Mesenchymal stem cell (in vitro differentiated cells and primary cell): ENCODE results near the gene FAAH2.

Source experiments
- DNase-seq: peaks from one replicate; pipeline ENCODE4 v3.0.0-alpha.2; 2013
- H2AFZ ChIP-seq: one replicate; pipeline ENCODE4 v1.6.1; 2013; ENCODE audit warnings: low read depth, mild to moderate bottlenecking, control low read depth, inconsistent platforms, low read length, moderate library complexity
- H2AK5ac ChIP-seq: 2 replicates; pipeline ENCODE4 v1.6.1; 2013; ENCODE audit warnings: low read length, moderate library complexity, mild to moderate bottlenecking, inconsistent platforms; ENCODE audit not compliant: severe bottlenecking
- H2BK120ac ChIP-seq: one replicate; pipeline ENCODE4 v1.6.1; 2013; ENCODE audit warnings: low read depth, mild to moderate bottlenecking, inconsistent platforms, low read length, moderate library complexity
- H2BK12ac ChIP-seq, 2 experiments: one replicate each; pipeline ENCODE4 v1.6.1; 2013; ENCODE audit warnings: inconsistent platforms in 2 of 2, low read length in 2 of 2, mild to moderate bottlenecking in 2 of 2, moderate library complexity in 2 of 2, control low read depth in 1 of 2
- H2BK15ac ChIP-seq: one replicate; pipeline ENCODE4 v1.6.1; 2013; ENCODE audit warnings: mild to moderate bottlenecking, low read depth, inconsistent platforms; ENCODE audit not compliant: poor library complexity, severe bottlenecking
- H2BK5ac ChIP-seq: 2 replicates; pipeline ENCODE4 v1.6.1; 2013; ENCODE audit warnings: low read depth, mild to moderate bottlenecking, low read length, control low read depth, inconsistent platforms; ENCODE audit not compliant: poor library complexity, severe bottlenecking
- H3K14ac ChIP-seq, 2 experiments: one replicate each; pipeline ENCODE4 v1.6.1; 2013; ENCODE audit warnings: inconsistent platforms in 2 of 2, low read length in 2 of 2, control low read depth in 1 of 2, mild to moderate bottlenecking in 1 of 2, moderate library complexity in 1 of 2
- H3K18ac ChIP-seq, 2 experiments: one replicate each; pipeline ENCODE4 v1.6.1; 2013; ENCODE audit warnings: inconsistent platforms in 2 of 2, low read length in 2 of 2, control low read depth in 1 of 2, low read depth in 1 of 2, mild to moderate bottlenecking in 1 of 2
- H3K23ac ChIP-seq, 2 experiments: one replicate each; pipeline ENCODE4 v1.6.1; 2013; ENCODE audit warnings: inconsistent platforms in 2 of 2, low read length in 2 of 2, mild to moderate bottlenecking in 2 of 2, moderate library complexity in 2 of 2, control low read depth in 1 of 2
- H3K27ac ChIP-seq: 2 replicates; pipeline ENCODE4 v1.5.1; 2013; ENCODE audit warnings: mild to moderate bottlenecking, moderate library complexity, low read length, control low read depth, inconsistent platforms; ENCODE audit not compliant: poor library complexity, severe bottlenecking
- H3K27me3 ChIP-seq, 2 experiments: 2 replicates each; pipeline versions ENCODE4 v1.6.1 to v1.7.0; 2013; ENCODE audit warnings: low read length in 2 of 2, mild to moderate bottlenecking in 2 of 2, moderate library complexity in 2 of 2, control low read depth in 1 of 2, inconsistent platforms in 1 of 2; ENCODE audit not compliant: control insufficient read depth in 1 of 2, insufficient read depth in 1 of 2
- H3K36me3 ChIP-seq, 2 experiments: 2 replicates each; pipeline versions ENCODE4 v1.6.1 to v1.7.0; 2013; ENCODE audit warnings: low read length in 2 of 2, control low read depth in 1 of 2, inconsistent platforms in 1 of 2, low read depth in 1 of 2, mild to moderate bottlenecking in 1 of 2; ENCODE audit not compliant: insufficient read depth in 2 of 2, control insufficient read depth in 1 of 2
- H3K4ac ChIP-seq, 2 experiments: one replicate each; pipeline ENCODE4 v1.6.1; 2013; ENCODE audit warnings: inconsistent platforms in 2 of 2, low read length in 2 of 2, mild to moderate bottlenecking in 2 of 2, moderate library complexity in 2 of 2, control low read depth in 1 of 2, low read depth in 1 of 2
- H3K4me1 ChIP-seq: 2 replicates; pipeline ENCODE4 v1.6.1; 2013; ENCODE audit warnings: low read depth, low read length, control low read depth; ENCODE audit not compliant: control insufficient read depth, insufficient read depth
- H3K4me2 ChIP-seq: 2 replicates; pipeline ENCODE4 v1.6.1; 2013; ENCODE audit warnings: low read length, mild to moderate bottlenecking, inconsistent platforms; ENCODE audit not compliant: poor library complexity, severe bottlenecking
- H3K4me3 ChIP-seq, 2 experiments: 2 replicates each; pipeline versions ENCODE4 v1.5.1 to v1.7.0; 2013; ENCODE audit warnings: low read length in 2 of 2, mild to moderate bottlenecking in 2 of 2, control low read depth in 1 of 2, low read depth in 1 of 2; ENCODE audit not compliant: insufficient read depth in 1 of 2
- H3K79me1 ChIP-seq: replicated peaks from 2 replicates; pipeline ENCODE4 v1.6.1; 2013; ENCODE audit warnings: mild to moderate bottlenecking, control low read depth, low read length, inconsistent platforms; ENCODE audit not compliant: poor library complexity, severe bottlenecking
- H3K9ac ChIP-seq: 2 replicates; pipeline ENCODE4 v1.7.0; 2013; ENCODE audit warnings: mild to moderate bottlenecking, low read length, moderate library complexity
- H3K9me3 ChIP-seq: 2 replicates; pipeline ENCODE4 v1.7.0; 2013; ENCODE audit warnings: mild to moderate bottlenecking, low read length; ENCODE audit not compliant: control insufficient read depth
- H4K8ac ChIP-seq: one replicate; pipeline ENCODE4 v1.6.1; 2013; ENCODE audit warnings: inconsistent platforms, mild to moderate bottlenecking, low read length, moderate library complexity
- H4K91ac ChIP-seq: one replicate; pipeline ENCODE4 v1.6.1; 2013; ENCODE audit warnings: mild to moderate bottlenecking, low read length, inconsistent platforms
- WGBS: methylation state at CpG from one replicate; pipeline ENCODE4 v1.1.7; 2013; ENCODE audit warnings: mixed read lengths; 5-methylcytosine and 5-hydroxymethylcytosine counted together

FAAH2 gene

DNA sequence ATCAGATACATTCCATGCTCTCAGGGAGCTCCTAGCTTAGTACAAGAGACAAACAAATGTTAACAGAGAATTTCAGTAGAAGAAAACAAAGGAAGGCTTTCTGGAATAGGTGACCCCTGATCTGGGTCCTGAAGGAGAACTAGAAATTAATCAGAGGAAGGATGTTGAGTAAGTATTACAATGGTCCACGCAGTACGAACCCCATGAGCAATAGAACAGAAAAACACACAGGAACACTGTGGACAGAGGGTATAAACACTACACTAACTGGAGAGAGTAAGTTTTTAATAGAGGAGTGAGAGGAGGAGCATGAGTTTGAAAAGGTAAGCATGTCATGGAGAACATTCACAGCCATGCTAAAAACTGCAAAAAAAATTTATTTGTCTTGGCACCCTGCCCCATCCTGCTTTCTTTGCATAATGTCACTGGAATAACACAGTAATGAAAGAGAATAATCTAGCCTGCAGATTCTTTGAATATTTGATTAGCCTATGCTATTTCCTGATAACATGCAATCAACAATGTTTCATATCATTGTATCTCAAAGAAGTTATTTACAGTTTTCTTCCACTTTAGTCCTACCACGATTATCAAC is 165.0 kb downstream of the FAAH2 start:
- H3K4me2 ChIP-seq, result no peak overlapping the region
- no peak overlapping the region for H2BK5ac ChIP-seq
- no peak overlapping the region for H2AFZ ChIP-seq
- no peak overlapping the region for H3K18ac ChIP-seq
- no peak overlapping the region for H3K14ac ChIP-seq
- no peak overlapping the region for H3K4me3 ChIP-seq
- no peak overlapping the region for H3K9ac ChIP-seq
- no peak overlapping the region for H3K4ac ChIP-seq
- H3K4me1 ChIP-seq, result no peaks in the 10 kb centered on the region
- H3K36me3 ChIP-seq, result no peaks in the 10 kb centered on the region
- no peak overlapping the region for H2AK5ac ChIP-seq
- no peak overlapping the region for H4K8ac ChIP-seq
- H4K91ac ChIP-seq, result no peak overlapping the region
- peaks cover 0 to 11% of the 10 kb centered on the region in 2 experiments for H3K27me3 ChIP-seq
- H2BK120ac ChIP-seq, result no peak overlapping the region
- no peak for DNase-seq
- no peaks in the 10 kb centered on the region for H3K79me1 ChIP-seq
- no peak overlapping the region for H2BK15ac ChIP-seq
- WGBS, result no CpG with 5 or more reads among the region's 3 CpGs
- peaks cover 4% of the 10 kb centered on the region for H3K9me3 ChIP-seq
- H2BK12ac ChIP-seq, result no peak overlapping the region
- no peak overlapping the region for H3K23ac ChIP-seq
- no peak overlapping the region for H3K27ac ChIP-seq

DNA sequence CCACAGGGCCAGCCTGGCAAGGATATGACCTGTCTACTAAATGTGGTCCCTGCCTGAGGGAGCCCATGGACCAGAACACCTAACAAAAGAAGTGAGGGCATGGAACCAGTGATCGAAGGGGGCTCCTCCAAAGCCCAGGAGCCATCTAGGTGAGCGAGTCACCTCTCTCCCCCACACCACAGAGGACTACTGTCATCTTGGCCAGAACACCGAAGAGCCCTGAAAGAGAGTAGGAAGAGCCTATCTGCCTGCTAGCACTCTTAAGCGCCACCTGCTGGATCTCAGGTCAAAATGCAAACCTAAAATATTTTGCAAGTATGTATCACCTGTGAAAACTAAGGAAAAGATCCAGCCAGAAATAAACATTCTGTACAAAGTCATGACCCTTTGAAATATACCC is 167.4 kb downstream of the FAAH2 start:
- Histone ChIP-seq H2AK5ac (no peak overlapping the region), H2BK12ac (no peak overlapping the region), H3K36me3 (no peaks in the 10 kb centered on the region), H2BK5ac (no peak overlapping the region), H4K8ac (no peak overlapping the region), H3K4ac (no peak overlapping the region), H3K79me1 (no peaks in the 10 kb centered on the region), H3K9ac (no peak overlapping the region), H2BK15ac (no peak overlapping the region), H3K14ac (no peak overlapping the region), H3K23ac (no peak overlapping the region), H3K18ac (no peak overlapping the region), H3K4me3 (no peak overlapping the region), H3K4me1 (no peaks in the 10 kb centered on the region), H3K4me2 (no peak overlapping the region), H3K27ac (no peak overlapping the region), H2AFZ (no peak overlapping the region), H2BK120ac (no peak overlapping the region), H4K91ac (no peak overlapping the region), H3K9me3 (peaks cover 8% of the 10 kb centered on the region), H3K27me3 (peaks cover 0 to 11% of the 10 kb centered on the region in 2 experiments)
- WGBS, result 8% methylated on average over 4 of the region's 4 CpGs
- DNase-seq, result no peak

DNA sequence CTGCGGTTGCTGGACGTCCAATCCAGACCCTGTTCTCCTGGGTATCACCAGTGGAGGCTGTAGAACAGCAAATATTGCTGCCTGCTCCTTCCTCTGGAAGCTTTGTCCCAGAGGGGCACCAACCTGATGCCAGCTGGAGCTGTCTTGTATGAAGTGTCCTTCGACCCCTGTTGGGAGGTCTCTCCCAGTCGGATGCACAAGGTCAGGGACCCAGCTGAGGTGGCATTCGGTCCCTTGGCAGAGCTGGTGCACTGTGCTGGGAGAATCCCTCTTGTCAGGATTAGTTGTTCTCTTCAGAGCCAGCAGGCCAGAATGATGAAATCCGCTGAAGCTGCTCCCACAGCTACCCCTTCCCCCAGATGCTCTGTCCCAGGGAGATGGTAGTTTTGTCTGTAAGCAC is 195.0 kb downstream of the FAAH2 start:
- H3K79me1 ChIP-seq, result no peaks in the 10 kb centered on the region
- no peaks in the 10 kb centered on the region for H3K36me3 ChIP-seq
- peaks cover 11% of the 10 kb centered on the region for H3K9me3 ChIP-seq
- no peak overlapping the region for H3K14ac ChIP-seq
- DNase-seq, result no peak
- H2BK120ac ChIP-seq, result no peak overlapping the region
- no peak overlapping the region for H3K4ac ChIP-seq
- H4K8ac ChIP-seq, result no peak overlapping the region
- no peak overlapping the region for H3K9ac ChIP-seq
- H3K27ac ChIP-seq, result no peak overlapping the region
- H2BK5ac ChIP-seq, result no peak overlapping the region
- no peak overlapping the region for H3K4me3 ChIP-seq
- H3K4me1 ChIP-seq, result no peaks in the 10 kb centered on the region
- H2BK15ac ChIP-seq, result no peak overlapping the region
- H3K4me2 ChIP-seq, result no peak overlapping the region
- H3K27me3 ChIP-seq, result no peaks in the 10 kb centered on the region
- no peak overlapping the region for H2AK5ac ChIP-seq
- H3K18ac ChIP-seq, result no peak overlapping the region
- H3K23ac ChIP-seq, result no peak overlapping the region
- H4K91ac ChIP-seq, result no peak overlapping the region
- H2BK12ac ChIP-seq, result no peak overlapping the region
- 69% methylated on average over 6 of the region's 6 CpGs for WGBS
- H2AFZ ChIP-seq, result no peak overlapping the region

DNA sequence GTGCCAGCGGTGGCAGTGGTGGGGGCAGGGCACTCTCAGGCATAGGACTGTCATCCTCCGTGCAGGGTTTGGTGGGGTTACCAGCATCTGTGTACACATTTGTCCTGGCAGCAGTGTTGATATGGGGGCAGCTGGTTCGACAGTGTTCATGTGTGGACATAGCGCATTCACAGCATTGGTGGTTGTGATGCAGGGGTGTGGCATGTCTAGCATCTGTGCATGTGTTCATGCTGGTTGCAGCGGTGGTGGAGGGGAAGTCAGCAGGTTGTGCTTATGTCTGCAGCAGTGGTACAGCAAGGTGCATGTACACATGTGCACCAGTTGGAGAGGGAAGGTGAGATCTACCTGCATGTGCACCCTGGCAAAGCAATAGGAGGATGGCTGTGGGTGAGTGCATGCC is 230.0 kb downstream of the FAAH2 start:
- no peaks in the 10 kb centered on the region for H3K4me1 ChIP-seq
- H2BK12ac ChIP-seq, result no peak overlapping the region
- H3K9ac ChIP-seq, result no peak overlapping the region
- H4K8ac ChIP-seq, result no peak overlapping the region
- no peaks in the 10 kb centered on the region for H3K36me3 ChIP-seq
- H3K14ac ChIP-seq, result no peak overlapping the region
- no peak overlapping the region for H3K23ac ChIP-seq
- H3K27me3 ChIP-seq, result peaks cover 0 to 6% of the 10 kb centered on the region in 2 experiments
- no peak overlapping the region for H3K4ac ChIP-seq
- H3K27ac ChIP-seq, result no peak overlapping the region
- no peak overlapping the region for H3K4me2 ChIP-seq
- no peak overlapping the region for H2BK15ac ChIP-seq
- H3K79me1 ChIP-seq, result no peaks in the 10 kb centered on the region
- no peak overlapping the region for H4K91ac ChIP-seq
- no peak for DNase-seq
- 73% methylated on average over 5 of the region's 5 CpGs for WGBS
- H3K18ac ChIP-seq, result no peak overlapping the region
- H3K4me3 ChIP-seq, result no peak overlapping the region
- peaks cover 4% of the 10 kb centered on the region for H3K9me3 ChIP-seq
- H2BK120ac ChIP-seq, result no peak overlapping the region
- H2AK5ac ChIP-seq, result no peak overlapping the region
- H2AFZ ChIP-seq, result no peak overlapping the region
- H2BK5ac ChIP-seq, result no peak overlapping the region
